Tibial nerve (tissue), 4 donors: ENCODE data around the gene ALPI.
"Not testable (repeated sequence)": the region's sequence is repeated elsewhere in the genome, so short reads cannot be mapped to it uniquely, and the experiment has no call there.

Source experiments
- CTCF ChIP-seq, 5 experiments: fragments of 200-600 bp in 3 of 5; fragments of 450-650 bp in 2 of 5; sonication (generic) in 3 of 5; IDR thresholded peaks; one replicate each; pipeline ENCODE4 v1.5.1; 2016 to 2019; ENCODE audit warnings: antibody characterized with exemption in 5 of 5, mild to moderate bottlenecking in 3 of 5, moderate library complexity in 2 of 5
- EP300 ChIP-seq, 2 donors: sonication (generic); formaldehyde crosslinking; IDR thresholded peaks; one replicate each; pipeline ENCODE4 v1.6.1; 2017; ENCODE audit warnings: antibody characterized with exemption in 2 of 2, mild to moderate bottlenecking in 1 of 2
- POLR2A ChIP-seq, 2 donors: fragments of 450-650 bp; IDR thresholded peaks; one replicate each; pipeline ENCODE4 v1.6.1; 2017; ENCODE audit warnings: antibody characterized with exemption in 2 of 2, mild to moderate bottlenecking in 2 of 2, moderate library complexity in 2 of 2

- not testable (repeated sequence) for TF ChIP-seq CTCF, POLR2A, EP300 (IDR thresholded peaks at IDR 0.05)
Observed at GRCh38 chr2:232442431-232442830, 13.5 kb upstream of the ALPI start.
